ENCODE data around the gene MICAL3. TPM values are rescaled to one million over a fixed set of nuclear protein-coding genes. Genes with fewer than 3 reads are reported as not detected.

MICAL3 gene
- total and polyA plus RNA-seq, 9 of the 15 experiments (the other 6 are each of a cell fraction or from before 2014, with no cell fraction given) = 0.53 to 32.1 (median 12.3) TPM

- intact Hi-C loops (cut with micrococcal nuclease) (loop anchor here (5.0 kb wide), 1 partner anchor 152 kb away; no protein-coding TSS in a partner anchor), in situ Hi-C loops (cut with MboI) (no loop called here)
- no TSS peak for BruUV-seq (replicated peaks)
- Histone ChIP-seq H3K4me3 (no peak overlapping the region), H3K9me3 (replicated peaks; ENCODE audit: control insufficient read depth, insufficient read depth, low read depth, low read length) (no peaks in the 10 kb centered on the region), H3K36me3 (ENCODE audit: control insufficient read depth, insufficient read depth, low read length) (peaks cover 55% of the 10 kb centered on the region), H3K79me2 (ENCODE audit: control insufficient read depth, insufficient read depth, low read length) (no peaks in the 10 kb centered on the region), H3K4me1 (replicated peaks in 1 of 2; ENCODE audit: control insufficient read depth in 2 of 2, insufficient read depth in 2 of 2, low read length in 2 of 2) (no peaks in the 10 kb centered on the region), H3K27ac (ENCODE audit: extremely low read depth, low read depth, low read length) (no peak overlapping the region), H3K27me3 (ENCODE audit: control insufficient read depth in 2 of 2, insufficient read depth in 2 of 2, low read length in 2 of 2) (no peaks in the 10 kb centered on the region), H3K9ac (ENCODE audit: insufficient read depth in 1 of 2, low read depth in 2 of 2, low read length in 2 of 2) (no peak overlapping the region), H3K9me1 (ENCODE audit: control insufficient read depth, insufficient read depth, low read length) (no peaks in the 10 kb centered on the region), H4K20me1 (replicated peaks; ENCODE audit: control insufficient read depth, insufficient read depth, low read length) (0 out of 2 replicates have a peak, but pooled peaks cover 2% of the 10 kb centered on the region), H2AFZ (ENCODE audit: low read depth, low read length) (no peak overlapping the region), H3K4me2 (ENCODE audit: insufficient read depth, low read length) (no peak overlapping the region)
- ATAC-seq (no peak), FAIRE-seq (no peak), DNase-seq (ENCODE audit: extremely low read depth in 1 of 4, low spot score in 3 of 4) (no peak)
- ChIA-PET POLR2A (no interaction called here), CTCF (ENCODE audit: low intra/inter-chr PET ratio) (no interaction called here)
- 80% methylated on average over 7 of the region's 7 CpGs for WGBS (ENCODE audit: insufficient coverage, low coverage, missing lambda C conversion rate)
- TF ChIP-seq ZSCAN29 (IDR thresholded peaks at IDR 0.05) (no peak), CBFB (CRISPR knock-in tag; IDR thresholded peaks at IDR 0.05) (no peak), SAFB2 (IDR thresholded peaks at IDR 0.05; ENCODE audit: borderline replicate concordance, low read depth, low read length, severe bottlenecking) (no peak), RCOR1 (IDR thresholded peaks at IDR 0.05; ENCODE audit: borderline replicate concordance in 1 of 2, low read depth in 2 of 2, low read length in 2 of 2) (no peak), FOXK2 (conservative IDR thresholded peaks at IDR 0.05 in 1 of 2, IDR thresholded peaks at IDR 0.05 in 1 of 2; ENCODE audit: low read depth in 2 of 2) (no peak), SAP30 (IDR thresholded peaks at IDR 0.05; ENCODE audit: borderline replicate concordance, insufficient read depth, low read depth, low read length, poor library complexity, severe bottlenecking) (no peak), JUND (IDR thresholded peaks at IDR 0.05; ENCODE audit: borderline replicate concordance, low read depth, low read length) (no peak), JUND (tag; IDR thresholded peaks at IDR 0.05; ENCODE audit: borderline replicate concordance, low read depth, low read length) (no peak), MECOM (CRISPR knock-in tag; IDR thresholded peaks at IDR 0.05) (no peak), MTA3 (IDR thresholded peaks at IDR 0.05; ENCODE audit: borderline replicate concordance) (no peak), KLF6 (CRISPR knock-in tag; IDR thresholded peaks at IDR 0.05; ENCODE audit: borderline replicate concordance) (no peak), RAD51 (IDR thresholded peaks at IDR 0.05; ENCODE audit: borderline replicate concordance, low read depth) (no peak), HEY1 (CRISPR knock-in tag; IDR thresholded peaks at IDR 0.05; ENCODE audit: borderline replicate concordance) (no peak), RB1 (IDR thresholded peaks at IDR 0.05; ENCODE audit: low read depth) (no peak)
These were observed 130.3 kb downstream of the MICAL3 start for GRCh38 chr22:17893900-17894535.

Data from K562 (cell line).